Uterus (tissue), 4 donors: ENCODE data around the gene CDH7. TPM values are rescaled to one million over a fixed set of nuclear protein-coding genes. Genes with fewer than 3 reads are reported as not detected.

Experiments
- DNase-seq, 2 donors: peaks; one replicate each; pipeline ENCODE4 v3.0.0-alpha.2; 2019 to 2020
- H3K27ac ChIP-seq, 2 donors: fragments of 200-600 bp; sonication (generic); 1 replicate in 1 of 2; 2 replicates in 1 of 2; pipeline ENCODE4 v1.5.1; 2016 to 2018
- H3K27me3 ChIP-seq, 2 donors: fragments of 200-600 bp; sonication (generic); one replicate each; pipeline ENCODE4 v1.5.1; 2018 to 2019; ENCODE audit warnings: control low read depth in 1 of 2
- H3K36me3 ChIP-seq, 2 donors: fragments of 200-600 bp; sonication (generic); one replicate each; pipeline ENCODE4 v1.5.1; 2019; ENCODE audit warnings: control low read depth in 1 of 2
- H3K4me1 ChIP-seq, 2 donors: fragments of 200-600 bp; sonication (generic); one replicate each; pipeline ENCODE4 v1.5.1; 2018 to 2019; ENCODE audit warnings: control low read depth in 1 of 2
- H3K4me3 ChIP-seq, 2 donors: fragments of 200-600 bp; sonication (generic); 1 replicate in 1 of 2; 2 replicates in 1 of 2; pipeline ENCODE4 v1.5.1; 2018 to 2019; ENCODE audit warnings: mild to moderate bottlenecking in 1 of 2
- H3K9me3 ChIP-seq, 2 donors: fragments of 200-600 bp; sonication (generic); one replicate each; pipeline ENCODE4 v1.5.1; 2019; ENCODE audit warnings: control low read depth in 1 of 2
- CTCF ChIP-seq, 4 experiments: fragments of 200-600 bp in 2 of 4; fragments of 450-650 bp in 2 of 4; sonication (generic) in 2 of 4; IDR thresholded peaks; one replicate each; pipeline ENCODE4 v1.5.1; 2016 to 2019; ENCODE audit warnings: antibody characterized with exemption in 4 of 4, mild to moderate bottlenecking in 2 of 4, moderate library complexity in 1 of 4
- POLR2A ChIP-seq, 2 donors: fragments of 450-650 bp; IDR thresholded peaks; one replicate each; pipeline ENCODE4 v1.6.1; 2016; ENCODE audit warnings: antibody characterized with exemption in 2 of 2, mild to moderate bottlenecking in 1 of 2, moderate library complexity in 1 of 2
- intact Hi-C: fragments of 100-400 bp; cut with DNase I; formaldehyde crosslinking; loops from one replicate; pipeline ENCODE4 v1.15.1; 2023; ENCODE audit warnings: low total_unique reads
- total RNA-seq, 4 donors: library from RNA; depleted of rRNA in 3 of 4; stranded (reverse); fragments of >200 nt in 3 of 4; gene quantifications; one replicate each; pipeline versions ENCODE4 v1.1.0 to v1.2.4, GENCODE V29; 2014 to 2023
- donor health status: DM: yes; HTN: yes; CAD: no.

Gene CDH7
- total RNA-seq, 4 donors from 2014 or later, result 2.8 TPM; not detected in 3

- Histone ChIP-seq H3K36me3 (no peaks in the 10 kb centered on the region), H3K27ac (no peak overlapping the region), H3K9me3 (no peaks in the 10 kb centered on the region), H3K4me1 (no peaks in the 10 kb centered on the region), H3K27me3 (peaks cover 0 to 3% of the 10 kb centered on the region in 2 donors), H3K4me3 (no peak overlapping the region)
- DNase-seq, result no peak
- intact Hi-C loops, result no loop called here
- no peak for TF ChIP-seq POLR2A (IDR thresholded peaks at IDR 0.05)
- no peak for TF ChIP-seq CTCF (IDR thresholded peaks at IDR 0.05)
Observed at GRCh38 chr18:65755616-65756015, 4.8 kb downstream of the CDH7 start.

GRCh38 chr18:65760457-65760856, 9.6 kb downstream of the CDH7 start:
- no peaks in the 10 kb centered on the region for H3K9me3 ChIP-seq

GRCh38 chr18:65761636-65762295, 11.0 kb downstream of the CDH7 start:
- Histone ChIP-seq H3K36me3 (no peaks in the 10 kb centered on the region), H3K4me1 (no peaks in the 10 kb centered on the region), H3K9me3 (no peaks in the 10 kb centered on the region), H3K4me3 (no peak overlapping the region), H3K27me3 (no peaks in the 10 kb centered on the region), H3K27ac (no peak overlapping the region)
- intact Hi-C loops, result no loop called here
- DNase-seq, result no peak
- TF ChIP-seq POLR2A (IDR thresholded peaks at IDR 0.05) (no peak), CTCF (IDR thresholded peaks at IDR 0.05) (no peak)

More at GRCh38 chr18:65760457-65760856, 9.6 kb downstream of the CDH7 start:
- H3K36me3 ChIP-seq, result no peaks in the 10 kb centered on the region
- no peak for DNase-seq
- H3K4me1 ChIP-seq, result no peaks in the 10 kb centered on the region
- no peaks in the 10 kb centered on the region for H3K27me3 ChIP-seq
- TF ChIP-seq POLR2A (IDR thresholded peaks at IDR 0.05) (no peak), CTCF (IDR thresholded peaks at IDR 0.05) (no peak)
- intact Hi-C loops, result no loop called here
- H3K4me3 ChIP-seq, result no peak overlapping the region
- no peak overlapping the region for H3K27ac ChIP-seq

- DNase-seq, result no peak
- no peaks in the 10 kb centered on the region for H3K36me3 ChIP-seq
- no peaks in the 10 kb centered on the region for H3K27me3 ChIP-seq
- H3K4me3 ChIP-seq, result no peak overlapping the region
- H3K9me3 ChIP-seq, result no peaks in the 10 kb centered on the region
- no peak for TF ChIP-seq CTCF (IDR thresholded peaks at IDR 0.05)
- TF ChIP-seq POLR2A (IDR thresholded peaks at IDR 0.05), result no peak
- no peak overlapping the region for H3K27ac ChIP-seq
- intact Hi-C loops, result no loop called here
- H3K4me1 ChIP-seq, result no peaks in the 10 kb centered on the region
Observed at GRCh38 chr18:65762556-65762955, 11.7 kb downstream of the CDH7 start.

GRCh38 chr18:65767406-65767805, 16.6 kb downstream of the CDH7 start:
- no peak for DNase-seq
- Histone ChIP-seq H3K4me1 (no peaks in the 10 kb centered on the region), H3K9me3 (no peaks in the 10 kb centered on the region), H3K27me3 (no peaks in the 10 kb centered on the region), H3K36me3 (no peaks in the 10 kb centered on the region), H3K27ac (no peak overlapping the region), H3K4me3 (no peak overlapping the region)
- TF ChIP-seq CTCF (IDR thresholded peaks at IDR 0.05), result no peak
- TF ChIP-seq POLR2A (IDR thresholded peaks at IDR 0.05), result no peak
- intact Hi-C loops, result no loop called here
